ENCODE measurements around the gene ADGRG7. TPM values are rescaled to one million over a fixed set of nuclear protein-coding genes. Genes with fewer than 3 reads are reported as not detected.
A peak's percentile ranks its signal among the peaks of the same experiment; 100 is the strongest.

Gene ADGRG7
- total and polyA plus RNA-seq, 2 donors from 2014 or later, result not detected

GRCh38 chr3:100634493-100635272 is 25.3 kb downstream of the ADGRG7 start:
- no peak for TF ChIP-seq CTCF (IDR thresholded peaks at IDR 0.05; ENCODE audit: borderline replicate concordance, extremely low read depth, insufficient read depth)
- intact Hi-C loops (cut with DNase I), result no loop called here
- H3K27me3 ChIP-seq (ENCODE audit: control insufficient read depth, insufficient read depth, low read length), result no peaks in the 10 kb centered on the region
- H3K4me3 ChIP-seq (ENCODE audit: low read length in 3 of 3), result no peak overlapping the region
- H3K4me1 ChIP-seq (ENCODE audit: control insufficient read depth in 2 of 3, insufficient read depth in 2 of 3, low read depth in 1 of 3, low read length in 3 of 3), result no peaks in the 10 kb centered on the region
- peaks cover 0 to 4% (median 0%) of the 10 kb centered on the region in 3 donors for H3K9me3 ChIP-seq (ENCODE audit: control insufficient read depth in 2 of 3, insufficient read depth in 1 of 3, low read length in 3 of 3)
- no peaks in the 10 kb centered on the region for H3K36me3 ChIP-seq (ENCODE audit: control insufficient read depth in 2 of 3, insufficient read depth in 3 of 3, low read length in 3 of 3)
- FAIRE-seq (no peak), DNase-seq (peak in 3 of 5 donors; percentile 4 to 23 (median 12))
- H3K27ac ChIP-seq (ENCODE audit: low read depth in 2 of 2, low read length in 2 of 2), result no peak overlapping the region
- H3K9ac ChIP-seq (ENCODE audit: low read length in 3 of 3), result no peak overlapping the region

GRCh38 chr3:100635273-100635701 is 25.9 kb downstream of the ADGRG7 start:
- no peak for FAIRE-seq
- no peak overlapping the region for H3K9ac ChIP-seq (ENCODE audit: low read length in 3 of 3)
- H3K36me3 ChIP-seq (ENCODE audit: control insufficient read depth in 2 of 3, insufficient read depth in 3 of 3, low read length in 3 of 3), result no peaks in the 10 kb centered on the region
- H3K9me3 ChIP-seq (ENCODE audit: control insufficient read depth in 2 of 3, insufficient read depth in 1 of 3, low read length in 3 of 3), result peaks cover 0 to 4% (median 0%) of the 10 kb centered on the region in 3 donors
- no peak overlapping the region for H3K4me3 ChIP-seq (ENCODE audit: low read length in 3 of 3)
- no peak overlapping the region for H3K27ac ChIP-seq (ENCODE audit: low read depth in 2 of 2, low read length in 2 of 2)
- H3K4me1 ChIP-seq (ENCODE audit: control insufficient read depth in 2 of 3, insufficient read depth in 2 of 3, low read depth in 1 of 3, low read length in 3 of 3), result no peaks in the 10 kb centered on the region
- intact Hi-C loops (cut with DNase I), result no loop called here
- TF ChIP-seq CTCF (IDR thresholded peaks at IDR 0.05; ENCODE audit: borderline replicate concordance, extremely low read depth, insufficient read depth), result no peak
- DNase-seq, result peak in 3 of 5 donors; percentile 14 to 22 (median 16)
- no peaks in the 10 kb centered on the region for H3K27me3 ChIP-seq (ENCODE audit: control insufficient read depth, insufficient read depth, low read length)

GRCh38 chr3:100637197-100637631 is 27.8 kb downstream of the ADGRG7 start:
- intact Hi-C loops (cut with DNase I), result no loop called here
- Histone ChIP-seq H3K9me3 (ENCODE audit: control insufficient read depth in 2 of 3, insufficient read depth in 1 of 3, low read length in 3 of 3) (peaks cover 0 to 4% (median 0%) of the 10 kb centered on the region in 3 donors), H3K4me3 (ENCODE audit: low read length in 3 of 3) (no peak overlapping the region), H3K27me3 (ENCODE audit: control insufficient read depth, insufficient read depth, low read length) (no peaks in the 10 kb centered on the region), H3K27ac (ENCODE audit: low read depth in 2 of 2, low read length in 2 of 2) (no peak overlapping the region), H3K9ac (ENCODE audit: low read length in 3 of 3) (no peak overlapping the region), H3K36me3 (ENCODE audit: control insufficient read depth in 2 of 3, insufficient read depth in 3 of 3, low read length in 3 of 3) (no peaks in the 10 kb centered on the region), H3K4me1 (ENCODE audit: control insufficient read depth in 2 of 3, insufficient read depth in 2 of 3, low read depth in 1 of 3, low read length in 3 of 3) (no peaks in the 10 kb centered on the region)
- no peak for TF ChIP-seq CTCF (IDR thresholded peaks at IDR 0.05; ENCODE audit: borderline replicate concordance, extremely low read depth, insufficient read depth)
- DNase-seq, result no peak
- no peak for FAIRE-seq
